Lower leg skin (tissue), 4 donors: Measurements from ENCODE around the gene FPR1. TPM values are rescaled to one million over a fixed set of nuclear protein-coding genes. Genes with fewer than 3 reads are reported as not detected.

Source experiments
- DNase-seq, 2 donors: peaks; one replicate each; pipeline ENCODE4 v3.0.0-alpha.2; 2019; ENCODE audit warnings: low spot score in 2 of 2
- H3K4me3 ChIP-seq: fragments of 200-600 bp; sonication (generic); 2 replicates; pipeline ENCODE4 v1.5.1; 2017; ENCODE audit warnings: mild to moderate bottlenecking, low read depth; ENCODE audit not compliant: poor library complexity, severe bottlenecking
- POLR2A ChIP-seq, 2 donors: fragments of 450-650 bp; IDR thresholded peaks; one replicate each; pipeline ENCODE4 v1.6.1; 2016 to 2017; ENCODE audit warnings: antibody characterized with exemption in 2 of 2, mild to moderate bottlenecking in 1 of 2, moderate library complexity in 1 of 2
- WGBS, 2 donors: methylation state at CpG; one replicate each; pipeline ENCODE4 v1.1.5; 2018; 5-methylcytosine and 5-hydroxymethylcytosine counted together
- intact Hi-C: fragments of 100-400 bp; cut with DNase I; formaldehyde crosslinking; loops from one replicate; pipeline ENCODE4 v1.15.0; 2023; ENCODE audit warnings: low total_unique reads
- total RNA-seq, 4 donors: library from RNA; depleted of rRNA; stranded (reverse); fragments of >200 nt; gene quantifications; one replicate each; pipeline ENCODE4 v1.1.0, GENCODE V29; 2016
- TF ChIP-seq, protein P1 (sequence below), 3 donors: fragments of 450-650 bp; IDR thresholded peaks; one replicate each; pipeline ENCODE4 v1.5.1; 2016; ENCODE audit warnings: antibody characterized with exemption in 3 of 3, mild to moderate bottlenecking in 3 of 3, moderate library complexity in 2 of 3

The FPR1 gene
- total RNA-seq, 4 donors from 2014 or later, result 1.7 to 7.6 (median 4.1) TPM

DNA sequence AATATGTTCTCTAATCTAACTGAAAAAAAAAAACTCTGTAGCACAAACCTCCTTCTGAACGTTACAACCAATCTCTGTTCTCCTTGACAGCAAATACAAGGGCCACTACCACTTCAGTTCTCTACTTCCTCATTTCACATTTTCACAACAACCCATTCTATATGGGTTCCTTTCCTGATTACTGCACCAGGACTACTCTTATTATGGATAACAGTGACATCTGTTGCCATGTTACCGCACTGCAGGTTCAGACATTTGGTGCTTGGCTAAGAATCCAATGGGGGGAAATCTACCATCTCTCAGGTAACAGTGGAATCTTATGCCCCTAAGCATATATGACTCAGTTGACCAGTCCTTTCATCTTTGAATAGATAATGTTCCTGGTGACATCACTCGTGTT is 31.7 kb upstream of the FPR1 start:
- DNase-seq, result no peak
- TF ChIP-seq, protein P1, sequence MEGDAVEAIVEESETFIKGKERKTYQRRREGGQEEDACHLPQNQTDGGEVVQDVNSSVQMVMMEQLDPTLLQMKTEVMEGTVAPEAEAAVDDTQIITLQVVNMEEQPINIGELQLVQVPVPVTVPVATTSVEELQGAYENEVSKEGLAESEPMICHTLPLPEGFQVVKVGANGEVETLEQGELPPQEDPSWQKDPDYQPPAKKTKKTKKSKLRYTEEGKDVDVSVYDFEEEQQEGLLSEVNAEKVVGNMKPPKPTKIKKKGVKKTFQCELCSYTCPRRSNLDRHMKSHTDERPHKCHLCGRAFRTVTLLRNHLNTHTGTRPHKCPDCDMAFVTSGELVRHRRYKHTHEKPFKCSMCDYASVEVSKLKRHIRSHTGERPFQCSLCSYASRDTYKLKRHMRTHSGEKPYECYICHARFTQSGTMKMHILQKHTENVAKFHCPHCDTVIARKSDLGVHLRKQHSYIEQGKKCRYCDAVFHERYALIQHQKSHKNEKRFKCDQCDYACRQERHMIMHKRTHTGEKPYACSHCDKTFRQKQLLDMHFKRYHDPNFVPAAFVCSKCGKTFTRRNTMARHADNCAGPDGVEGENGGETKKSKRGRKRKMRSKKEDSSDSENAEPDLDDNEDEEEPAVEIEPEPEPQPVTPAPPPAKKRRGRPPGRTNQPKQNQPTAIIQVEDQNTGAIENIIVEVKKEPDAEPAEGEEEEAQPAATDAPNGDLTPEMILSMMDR (IDR thresholded peaks at IDR 0.05), result no peak
- no peak for TF ChIP-seq POLR2A (IDR thresholded peaks at IDR 0.05)
- intact Hi-C loops, result no loop called here
- 30 to 51% methylated on average over 3 of the region's 3 CpGs for WGBS, 2 donors
- no peak overlapping the region for H3K4me3 ChIP-seq

DNA sequence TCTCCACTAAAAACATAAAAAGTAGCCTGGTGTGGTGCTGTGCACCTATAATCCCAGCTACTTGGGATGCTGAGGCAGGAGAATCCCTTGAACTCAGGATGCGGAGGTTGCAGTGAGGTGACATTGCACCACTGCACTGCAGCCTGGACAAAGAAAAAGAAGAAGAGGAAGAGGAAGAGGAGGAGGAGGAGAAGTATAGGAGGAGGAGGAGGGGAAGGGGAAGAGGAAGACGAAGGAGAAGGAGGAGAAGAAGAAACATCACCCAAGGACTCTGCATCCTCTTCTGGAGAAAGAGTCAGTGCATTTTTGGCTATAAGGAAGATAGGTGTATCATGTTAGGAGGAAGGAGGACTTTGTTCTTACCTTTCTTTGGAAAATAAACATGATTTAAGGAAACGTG is 30.3 kb upstream of the FPR1 start:
- H3K4me3 ChIP-seq, result no peak overlapping the region
- no peak for DNase-seq
- no peak for TF ChIP-seq POLR2A (IDR thresholded peaks at IDR 0.05)
- TF ChIP-seq, protein P1 (IDR thresholded peaks at IDR 0.05), result no peak
- whole genome bisulfite sequencing, 2 donors, result 58 to 62% methylated on average over 3 of the region's 3 CpGs
- intact Hi-C loops, result no loop called here

DNA sequence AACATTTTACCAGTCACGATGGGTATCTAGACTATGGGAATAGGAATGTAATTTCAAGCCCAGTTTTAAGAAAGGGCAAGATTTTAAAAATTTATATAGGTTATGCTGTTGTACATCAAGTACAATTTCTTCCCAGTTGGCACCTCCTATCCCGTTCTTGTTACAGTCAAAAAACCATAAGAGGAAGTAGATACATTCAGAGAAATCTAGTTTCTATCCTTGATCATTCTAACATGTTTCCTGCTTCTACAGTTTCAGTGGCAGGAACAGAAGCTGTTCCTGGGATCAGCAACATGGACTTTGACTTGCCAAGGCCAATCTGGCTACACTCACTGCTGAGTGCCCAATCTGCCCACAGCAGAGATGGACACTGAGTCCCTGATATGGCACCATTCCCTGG is 28.6 kb upstream of the FPR1 start:
- H3K4me3 ChIP-seq, result no peak overlapping the region
- 57 to 60% methylated on average over 2 of the region's 2 CpGs for WGBS, 2 donors
- intact Hi-C loops, result no loop called here
- TF ChIP-seq, protein P1 (IDR thresholded peaks at IDR 0.05), result no peak
- TF ChIP-seq POLR2A (IDR thresholded peaks at IDR 0.05), result no peak
- no peak for DNase-seq

DNA sequence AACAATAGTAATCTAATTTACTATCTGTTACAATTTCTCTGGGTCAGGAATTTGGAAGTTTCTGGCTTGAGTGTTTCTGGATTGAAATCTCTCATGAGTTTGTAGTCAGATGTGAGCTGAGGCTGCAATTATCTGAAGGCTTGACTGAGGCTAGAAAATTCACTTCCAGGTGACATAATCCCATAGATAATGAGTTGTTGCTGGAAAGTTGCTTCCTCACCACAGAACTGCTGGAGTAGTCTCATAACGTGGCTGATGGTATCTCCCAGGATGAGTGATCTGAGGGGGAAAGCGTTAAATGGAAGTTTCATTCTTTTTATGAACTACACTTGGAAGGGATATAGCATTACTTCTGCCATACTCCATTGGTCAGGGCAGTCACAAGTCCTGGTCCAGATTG is 28.0 kb upstream of the FPR1 start:
- no peak for TF ChIP-seq POLR2A (IDR thresholded peaks at IDR 0.05)
- TF ChIP-seq, protein P1 (IDR thresholded peaks at IDR 0.05), result no peak
- WGBS, 2 donors, result 53 to 61% methylated on average over 2 of the region's 2 CpGs
- H3K4me3 ChIP-seq, result no peak overlapping the region
- intact Hi-C loops, result no loop called here
- no peak for DNase-seq

DNA sequence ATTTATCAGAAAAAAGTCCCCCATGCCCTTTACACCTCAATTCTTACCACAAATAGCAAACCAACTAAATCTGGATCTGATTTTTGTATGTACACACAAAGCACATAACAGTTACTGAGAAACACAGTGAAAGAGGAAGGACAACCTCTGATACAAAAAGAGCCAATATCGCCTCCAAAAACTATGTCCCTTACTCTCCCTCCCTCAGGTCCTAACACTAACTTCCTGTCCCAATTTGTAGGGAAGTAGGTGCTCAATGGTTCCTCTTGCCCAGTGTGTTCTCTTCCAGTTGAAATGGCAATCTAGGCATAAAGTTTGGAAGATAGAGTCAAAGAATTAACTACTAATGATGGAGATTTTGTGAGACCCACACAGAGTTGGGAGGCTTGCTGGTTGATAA is 27.5 kb upstream of the FPR1 start:
- intact Hi-C loops, result no loop called here
- H3K4me3 ChIP-seq, result no peak overlapping the region
- WGBS, 2 donors, result 74 to 80% methylated on average over 1 of the region's 1 CpG
- no peak for DNase-seq
- TF ChIP-seq, protein P1 (IDR thresholded peaks at IDR 0.05), result no peak
- no peak for TF ChIP-seq POLR2A (IDR thresholded peaks at IDR 0.05)
